Measurements from ENCODE around the gene PRRX1. TPM values are rescaled to one million over a fixed set of nuclear protein-coding genes. Genes with fewer than 3 reads are reported as not detected.

PRRX1 gene
- total RNA-seq, 1 donor from 2014 or later = 25.9 TPM

DNA sequence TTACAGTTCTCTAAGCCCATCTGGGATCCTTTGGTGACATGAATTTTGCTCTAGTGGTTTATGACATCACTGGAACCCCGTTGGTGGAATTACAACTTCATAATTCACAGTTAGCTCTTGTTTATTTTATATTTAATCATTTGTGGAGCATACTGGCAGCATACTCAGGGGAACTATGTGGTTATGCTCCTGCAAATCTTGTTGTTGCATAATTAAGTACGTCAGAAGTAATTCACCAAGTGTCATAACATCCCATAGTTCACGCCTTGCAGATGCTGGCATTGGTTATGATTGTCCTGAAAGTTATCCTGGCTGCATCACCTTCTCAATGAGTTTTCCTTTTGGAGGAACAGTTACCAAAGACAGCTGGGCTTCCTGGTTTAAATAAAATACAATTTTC, 16.5 kb downstream of the PRRX1 start:
- H3K9me3 ChIP-seq = no peaks in the 10 kb centered on the region
- DNase-seq (no peak), ATAC-seq (no peak)
- H3K4me3 ChIP-seq = no peak overlapping the region
- no peak for TF ChIP-seq CTCF (IDR thresholded peaks at IDR 0.05)
- no peak overlapping the region for H3K27ac ChIP-seq
- intact Hi-C loops (cut with DNase I) = no loop called here
- H3K4me1 ChIP-seq = peaks cover 5% of the 10 kb centered on the region
- peaks cover 3% of the 10 kb centered on the region for H3K27me3 ChIP-seq
- H3K36me3 ChIP-seq = no peaks in the 10 kb centered on the region

GRCh38 chr1:170682169-170682568, 18.2 kb downstream of the PRRX1 start:
- Histone ChIP-seq H3K4me3 (no peak overlapping the region), H3K36me3 (no peaks in the 10 kb centered on the region), H3K9me3 (no peaks in the 10 kb centered on the region), H3K27me3 (no peaks in the 10 kb centered on the region), H3K27ac (no peak overlapping the region), H3K4me1 (peaks cover 5% of the 10 kb centered on the region)
- intact Hi-C loops (cut with DNase I) = no loop called here
- no peak for TF ChIP-seq CTCF (IDR thresholded peaks at IDR 0.05)
- DNase-seq (no peak), ATAC-seq (no peak)

DNA sequence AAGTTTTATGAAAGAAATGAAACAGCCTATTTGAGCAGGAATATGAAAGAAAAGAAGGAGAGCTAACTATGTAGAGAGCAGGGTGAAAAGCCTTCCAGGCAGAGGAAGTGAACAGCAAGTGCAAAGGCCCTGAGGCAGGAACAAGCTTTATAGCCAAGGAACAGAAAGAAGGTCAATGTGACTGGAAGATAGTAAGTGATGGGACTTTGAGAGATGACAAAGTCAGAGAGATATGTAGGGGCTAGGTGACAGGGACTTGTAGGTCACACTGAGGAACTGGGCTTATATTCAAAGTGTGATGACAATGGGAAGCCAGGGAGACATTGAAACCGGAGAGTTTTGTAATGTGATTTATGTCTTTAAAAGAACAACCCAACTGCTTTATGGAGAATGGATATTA, 18.9 kb downstream of the PRRX1 start:
- ATAC-seq (no peak), DNase-seq (no peak)
- Histone ChIP-seq H3K9me3 (no peaks in the 10 kb centered on the region), H3K36me3 (no peaks in the 10 kb centered on the region), H3K4me1 (peaks cover 3% of the 10 kb centered on the region), H3K4me3 (no peak overlapping the region), H3K27me3 (no peaks in the 10 kb centered on the region), H3K27ac (no peak overlapping the region)
- intact Hi-C loops (cut with DNase I) = no loop called here
- TF ChIP-seq CTCF (IDR thresholded peaks at IDR 0.05) = no peak

- H3K9me3 ChIP-seq = no peaks in the 10 kb centered on the region
- no peaks in the 10 kb centered on the region for H3K27me3 ChIP-seq
- no peak for TF ChIP-seq CTCF (IDR thresholded peaks at IDR 0.05)
- H3K36me3 ChIP-seq = no peaks in the 10 kb centered on the region
- no peak overlapping the region for H3K27ac ChIP-seq
- DNase-seq = no peak
- no peaks in the 10 kb centered on the region for H3K4me1 ChIP-seq
- ATAC-seq = no peak
- intact Hi-C loops (cut with DNase I) = no loop called here
- H3K4me3 ChIP-seq = no peak overlapping the region
These were observed 21.2 kb downstream of the PRRX1 start for GRCh38 chr1:170685166-170685565.

GRCh38 chr1:170686291-170686690, 22.4 kb downstream of the PRRX1 start:
- Histone ChIP-seq H3K27ac (no peak overlapping the region), H3K4me3 (no peak overlapping the region), H3K4me1 (no peaks in the 10 kb centered on the region), H3K36me3 (no peaks in the 10 kb centered on the region), H3K27me3 (no peaks in the 10 kb centered on the region), H3K9me3 (no peaks in the 10 kb centered on the region)
- DNase-seq = no peak
- ATAC-seq = no peak
- intact Hi-C loops (cut with DNase I) = no loop called here
- no peak for TF ChIP-seq CTCF (IDR thresholded peaks at IDR 0.05)

DNA sequence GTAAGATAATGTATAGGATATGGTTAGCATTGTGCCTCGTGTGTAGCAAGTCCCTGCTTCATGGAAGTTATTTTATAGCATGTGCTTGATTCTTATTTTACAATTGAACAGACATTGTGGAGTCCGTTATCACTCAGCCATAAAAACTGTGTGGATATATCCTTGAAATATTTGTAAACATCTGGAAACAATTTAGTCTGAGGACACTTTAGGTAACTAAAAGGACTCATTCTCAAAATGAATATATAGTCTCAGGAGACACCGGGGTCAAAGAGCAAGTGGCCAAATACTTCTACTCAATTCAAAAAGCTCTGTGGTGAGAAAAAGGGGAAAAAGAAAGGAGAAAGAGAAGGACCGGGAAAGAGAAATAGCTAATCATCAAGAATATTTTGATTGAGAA, 23.7 kb downstream of the PRRX1 start:
- Histone ChIP-seq H3K27ac (no peak overlapping the region), H3K4me3 (no peak overlapping the region), H3K9me3 (no peaks in the 10 kb centered on the region), H3K36me3 (no peaks in the 10 kb centered on the region), H3K4me1 (no peaks in the 10 kb centered on the region), H3K27me3 (no peaks in the 10 kb centered on the region)
- intact Hi-C loops (cut with DNase I) = no loop called here
- DNase-seq (no peak), ATAC-seq (no peak)
- no peak for TF ChIP-seq CTCF (IDR thresholded peaks at IDR 0.05)
